ENCODE data around the gene ETS1.

GRCh38 chr11:128598506-128599150 lies 11.3 kb upstream of the ETS1 start:
- TF ChIP-seq, protein P1, sequence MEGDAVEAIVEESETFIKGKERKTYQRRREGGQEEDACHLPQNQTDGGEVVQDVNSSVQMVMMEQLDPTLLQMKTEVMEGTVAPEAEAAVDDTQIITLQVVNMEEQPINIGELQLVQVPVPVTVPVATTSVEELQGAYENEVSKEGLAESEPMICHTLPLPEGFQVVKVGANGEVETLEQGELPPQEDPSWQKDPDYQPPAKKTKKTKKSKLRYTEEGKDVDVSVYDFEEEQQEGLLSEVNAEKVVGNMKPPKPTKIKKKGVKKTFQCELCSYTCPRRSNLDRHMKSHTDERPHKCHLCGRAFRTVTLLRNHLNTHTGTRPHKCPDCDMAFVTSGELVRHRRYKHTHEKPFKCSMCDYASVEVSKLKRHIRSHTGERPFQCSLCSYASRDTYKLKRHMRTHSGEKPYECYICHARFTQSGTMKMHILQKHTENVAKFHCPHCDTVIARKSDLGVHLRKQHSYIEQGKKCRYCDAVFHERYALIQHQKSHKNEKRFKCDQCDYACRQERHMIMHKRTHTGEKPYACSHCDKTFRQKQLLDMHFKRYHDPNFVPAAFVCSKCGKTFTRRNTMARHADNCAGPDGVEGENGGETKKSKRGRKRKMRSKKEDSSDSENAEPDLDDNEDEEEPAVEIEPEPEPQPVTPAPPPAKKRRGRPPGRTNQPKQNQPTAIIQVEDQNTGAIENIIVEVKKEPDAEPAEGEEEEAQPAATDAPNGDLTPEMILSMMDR (conservative IDR thresholded peaks at IDR 0.05; ENCODE audit: low read depth in 2 of 2), result no peak
- TF ChIP-seq ZNF114 (CRISPR knock-in tag; IDR thresholded peaks at IDR 0.05) (no peak), POLR2AphosphoS5 (IDR thresholded peaks at IDR 0.05; ENCODE audit: low read depth) (no peak), EZH2 (IDR thresholded peaks at IDR 0.05; ENCODE audit: low read depth, unreplicated experiment) (no peak), EZH2phosphoT487 (IDR thresholded peaks at IDR 0.05; ENCODE audit: unreplicated experiment) (no peak), REST (IDR thresholded peaks at IDR 0.05; ENCODE audit: unreplicated experiment) (no peak), JUNB (IDR thresholded peaks at IDR 0.05; ENCODE audit: unreplicated experiment) (no peak)
